Testis (tissue), 2 donors: Measurements from ENCODE around the gene TCAF1.

Experiments used
- POLR2A ChIP-seq: fragments of 450-650 bp; IDR thresholded peaks from one replicate; pipeline ENCODE4 v1.6.1; 2017; ENCODE audit warnings: antibody characterized with exemption, mild to moderate bottlenecking, moderate library complexity
- TF ChIP-seq, protein P1 (sequence below), 3 experiments: fragments of 450-650 bp in 2 of 3; fragments of 200-600 bp in 1 of 3; sonication (generic) in 1 of 3; IDR thresholded peaks; one replicate each; pipeline ENCODE4 v1.5.1; 2016 to 2019; ENCODE audit warnings: antibody characterized with exemption in 3 of 3, mild to moderate bottlenecking in 2 of 3, moderate library complexity in 1 of 3

DNA sequence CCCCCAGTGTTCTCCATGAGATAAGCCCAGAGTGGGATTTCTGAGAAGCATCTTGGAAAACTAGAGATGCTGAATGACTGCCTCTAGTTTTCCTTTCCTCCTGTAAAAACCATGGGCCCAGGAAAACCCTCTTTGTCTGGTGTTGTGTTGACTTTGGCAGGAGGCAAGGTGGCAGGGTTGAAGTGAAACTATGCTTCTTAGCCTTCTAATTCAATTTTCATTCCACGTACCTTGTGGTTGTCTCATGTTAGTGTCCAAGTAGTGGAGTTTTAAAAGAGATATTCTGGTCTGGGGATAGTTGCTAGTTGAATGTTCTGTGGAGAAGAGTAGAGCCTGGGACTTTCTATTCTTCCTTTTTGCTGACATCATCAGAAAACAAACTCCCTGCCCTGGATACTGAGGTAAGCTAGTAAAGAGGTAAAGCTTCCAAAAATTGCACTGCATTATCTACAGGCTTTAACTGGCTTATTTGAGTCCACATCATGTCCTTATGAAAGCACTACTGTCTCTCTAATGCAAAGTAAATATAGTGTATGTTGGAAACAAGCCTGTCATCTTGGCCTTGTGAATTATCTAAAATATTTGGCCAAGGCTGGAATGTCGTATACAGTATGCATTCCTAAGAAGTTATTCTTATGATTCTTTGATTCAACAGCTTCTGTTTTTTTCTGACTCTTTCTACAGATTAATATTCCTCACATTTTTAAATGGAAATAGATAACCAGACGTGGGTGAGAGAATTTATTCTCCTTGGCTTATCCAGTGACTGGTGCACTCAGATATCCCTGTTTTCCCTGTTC lies 32.8 kb upstream of the TCAF1 start, which contains the start of gene OR2F2:
- TF ChIP-seq, protein P1, sequence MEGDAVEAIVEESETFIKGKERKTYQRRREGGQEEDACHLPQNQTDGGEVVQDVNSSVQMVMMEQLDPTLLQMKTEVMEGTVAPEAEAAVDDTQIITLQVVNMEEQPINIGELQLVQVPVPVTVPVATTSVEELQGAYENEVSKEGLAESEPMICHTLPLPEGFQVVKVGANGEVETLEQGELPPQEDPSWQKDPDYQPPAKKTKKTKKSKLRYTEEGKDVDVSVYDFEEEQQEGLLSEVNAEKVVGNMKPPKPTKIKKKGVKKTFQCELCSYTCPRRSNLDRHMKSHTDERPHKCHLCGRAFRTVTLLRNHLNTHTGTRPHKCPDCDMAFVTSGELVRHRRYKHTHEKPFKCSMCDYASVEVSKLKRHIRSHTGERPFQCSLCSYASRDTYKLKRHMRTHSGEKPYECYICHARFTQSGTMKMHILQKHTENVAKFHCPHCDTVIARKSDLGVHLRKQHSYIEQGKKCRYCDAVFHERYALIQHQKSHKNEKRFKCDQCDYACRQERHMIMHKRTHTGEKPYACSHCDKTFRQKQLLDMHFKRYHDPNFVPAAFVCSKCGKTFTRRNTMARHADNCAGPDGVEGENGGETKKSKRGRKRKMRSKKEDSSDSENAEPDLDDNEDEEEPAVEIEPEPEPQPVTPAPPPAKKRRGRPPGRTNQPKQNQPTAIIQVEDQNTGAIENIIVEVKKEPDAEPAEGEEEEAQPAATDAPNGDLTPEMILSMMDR (IDR thresholded peaks at IDR 0.05): no peak
- no peak for TF ChIP-seq POLR2A
